H9 (cell line): Measurements from ENCODE around the gene HMBS. TPM values are rescaled to one million over a fixed set of nuclear protein-coding genes. Genes with fewer than 3 reads are reported as not detected.

Experiments used
- DNase-seq: peaks from one replicate; pipeline ENCODE4 v3.0.0-alpha.2; 2017
- H2AFZ ChIP-seq: one replicate; pipeline ENCODE4 v1.6.1; 2013; ENCODE audit warnings: mild to moderate bottlenecking, low read length, control low read depth, moderate library complexity
- H2AK5ac ChIP-seq: 2 replicates; pipeline ENCODE4 v1.6.1; 2013; ENCODE audit warnings: low read length, control low read depth, mixed read lengths; ENCODE audit not compliant: insufficient read length
- H2BK120ac ChIP-seq: one replicate; pipeline ENCODE4 v1.6.1; 2013; ENCODE audit warnings: low read depth, mild to moderate bottlenecking, low read length, control low read depth, inconsistent platforms; ENCODE audit not compliant: poor library complexity, severe bottlenecking
- H2BK12ac ChIP-seq: 2 replicates; pipeline ENCODE4 v1.6.1; 2013; ENCODE audit warnings: low read length, control low read depth, mixed read lengths, low read depth; ENCODE audit not compliant: insufficient read length
- H2BK15ac ChIP-seq: 2 replicates; pipeline ENCODE4 v1.6.1; 2013; ENCODE audit warnings: low read depth, low read length, control low read depth
- H2BK20ac ChIP-seq: one replicate; pipeline ENCODE4 v1.6.1; 2013; ENCODE audit warnings: low read depth, mild to moderate bottlenecking, low read length, control low read depth, inconsistent platforms; ENCODE audit not compliant: poor library complexity, severe bottlenecking
- H2BK5ac ChIP-seq: 2 replicates; pipeline ENCODE4 v1.6.1; 2013; ENCODE audit warnings: low read length, control low read depth, mixed read lengths; ENCODE audit not compliant: insufficient read length
- H3K14ac ChIP-seq: 2 replicates; pipeline ENCODE4 v1.6.1; 2013; ENCODE audit warnings: low read length, control low read depth; ENCODE audit not compliant: insufficient read depth
- H3K18ac ChIP-seq: 2 replicates; pipeline ENCODE4 v1.6.1; 2013; ENCODE audit warnings: low read depth, mild to moderate bottlenecking, mixed read lengths, low read length, control low read depth; ENCODE audit not compliant: insufficient read length
- H3K23ac ChIP-seq: 2 replicates; pipeline ENCODE4 v1.6.1; 2013; ENCODE audit warnings: low read length, control low read depth, mixed read lengths, low read depth; ENCODE audit not compliant: insufficient read length
- H3K23me2 ChIP-seq: 2 replicates; pipeline ENCODE4 v1.6.1; 2013; ENCODE audit warnings: low read depth, mild to moderate bottlenecking, mixed read lengths, low read length, control low read depth; ENCODE audit not compliant: insufficient read length, poor library complexity, severe bottlenecking
- H3K27ac ChIP-seq: 2 replicates; pipeline ENCODE4 v1.5.1; 2013; ENCODE audit warnings: low read length, control low read depth, mixed read lengths, low read depth; ENCODE audit not compliant: insufficient read length
- H3K27me3 ChIP-seq: 2 replicates; pipeline ENCODE4 v1.6.1; 2013; ENCODE audit warnings: low read length, control low read depth, inconsistent platforms; ENCODE audit not compliant: insufficient read depth
- H3K4ac ChIP-seq: 2 replicates; pipeline ENCODE4 v1.6.1; 2013; ENCODE audit warnings: low read depth, mild to moderate bottlenecking, control low read depth, inconsistent platforms, low read length, moderate library complexity
- H3K4me1 ChIP-seq: 2 replicates; pipeline ENCODE4 v1.6.1; 2013; ENCODE audit warnings: low read length, control low read depth, inconsistent platforms; ENCODE audit not compliant: insufficient read depth
- H3K4me2 ChIP-seq: 2 replicates; pipeline ENCODE4 v1.6.1; 2013; ENCODE audit warnings: low read length, control low read depth, mixed read lengths; ENCODE audit not compliant: insufficient read length, insufficient read depth
- H3K56ac ChIP-seq: 2 replicates; pipeline ENCODE4 v1.6.1; 2013; ENCODE audit warnings: low read depth, mild to moderate bottlenecking, mixed read lengths, low read length, control low read depth; ENCODE audit not compliant: insufficient read length
- H3K79me1 ChIP-seq: 2 replicates; pipeline ENCODE4 v1.6.1; 2013; ENCODE audit warnings: low read depth, mild to moderate bottlenecking, moderate library complexity, low read length, control low read depth, inconsistent platforms; ENCODE audit not compliant: insufficient read depth, poor library complexity, severe bottlenecking
- H3K79me2 ChIP-seq: 2 replicates; pipeline ENCODE4 v1.6.1; 2013; ENCODE audit warnings: low read length, control low read depth, inconsistent platforms; ENCODE audit not compliant: insufficient read depth
- H3K9ac ChIP-seq: 2 replicates; pipeline ENCODE4 v1.6.1; 2013; ENCODE audit warnings: low read length, control low read depth, mixed read lengths; ENCODE audit not compliant: insufficient read length; ENCODE audit errors: extremely low read depth
- H3K9me3 ChIP-seq: one replicate; pipeline ENCODE4 v1.6.1; 2013; ENCODE audit warnings: low read depth, low read length, inconsistent platforms; ENCODE audit not compliant: control insufficient read depth
- H3T11ph ChIP-seq: one replicate; pipeline ENCODE4 v1.6.1; 2013; ENCODE audit warnings: mild to moderate bottlenecking, low read length, control low read depth, inconsistent platforms
- H4K20me1 ChIP-seq: one replicate; pipeline ENCODE4 v1.6.1; 2013; ENCODE audit not compliant: control insufficient read depth, insufficient read length, insufficient read depth
- H4K5ac ChIP-seq: 2 replicates; pipeline ENCODE4 v1.6.1; 2013; ENCODE audit warnings: low read depth, mild to moderate bottlenecking, mixed read lengths, low read length, control low read depth; ENCODE audit not compliant: insufficient read length
- H4K8ac ChIP-seq: replicated peaks from 2 replicates; pipeline ENCODE4 v1.6.1; 2013; ENCODE audit warnings: low read length, control low read depth, mixed read lengths, low read depth; ENCODE audit not compliant: insufficient read length
- H4K91ac ChIP-seq: 2 replicates; pipeline ENCODE4 v1.6.1; 2013; ENCODE audit warnings: low read depth, mild to moderate bottlenecking, moderate library complexity, mixed read lengths, low read length, control low read depth; ENCODE audit not compliant: insufficient read length
- H3K27ac Mint-ChIP-seq, 3 experiments: 2 replicates in 2 of 3; 3 replicates in 1 of 3; pipeline ENCODE4 v1.8.0; 2020 to 2021; ENCODE audit warnings: mixed read lengths in 3 of 3, mild to moderate bottlenecking in 1 of 3, moderate library complexity in 1 of 3
- H3K27me3 Mint-ChIP-seq: 2 replicates; pipeline ENCODE4 v1.8.0; 2021; ENCODE audit warnings: low read depth, mild to moderate bottlenecking, moderate library complexity, mixed read lengths
- H3K36me3 Mint-ChIP-seq, 3 experiments: 2 replicates in 2 of 3; 3 replicates in 1 of 3; pipeline ENCODE4 v1.8.0; 2020 to 2021; ENCODE audit warnings: low read depth in 3 of 3, mixed read lengths in 3 of 3; ENCODE audit not compliant: insufficient read depth in 1 of 3
- H3K4me1 Mint-ChIP-seq, 2 experiments: 2 replicates each; pipeline ENCODE4 v1.8.0; 2020; ENCODE audit warnings: mixed read lengths in 2 of 2
- H3K4me3 Mint-ChIP-seq, 2 experiments: 2 replicates in 1 of 2; 3 replicates in 1 of 2; pipeline ENCODE4 v1.8.0; 2020 to 2021; ENCODE audit warnings: mild to moderate bottlenecking in 2 of 2, mixed read lengths in 2 of 2, moderate library complexity in 1 of 2
- H3K9me3 Mint-ChIP-seq, 2 experiments: 2 replicates in 1 of 2; 3 replicates in 1 of 2; pipeline ENCODE4 v1.8.0; 2020; ENCODE audit warnings: mild to moderate bottlenecking in 2 of 2, mixed read lengths in 2 of 2, moderate library complexity in 1 of 2
- WGBS: extraction: QIAGEN DNeasy Blood & Tissue Kit; methylation state at CpG from one replicate; pipeline ENCODE4 v1.1.7; 2013; ENCODE audit warnings: missing lambda C conversion rate, low lambda C conversion rate, mixed read lengths; ENCODE audit not compliant: insufficient read length; ENCODE audit errors: extremely low coverage; 5-methylcytosine and 5-hydroxymethylcytosine counted together
- total RNA-seq: library from RNA; stranded (reverse); gene quantifications from 2 replicates; pipeline ENCODE4 v1.2.1, GENCODE V29; 2021
- TF ChIP-seq, protein P1 (sequence below): fragments of 200-600 bp; sonication (generic); conservative IDR thresholded peaks from 3 replicates; pipeline ENCODE4 v1.8.0; 2021; ENCODE audit warnings: antibody characterized with exemption, mild to moderate bottlenecking

Gene HMBS
- total RNA-seq, 1 experiment from 2014 or later = 57.7 TPM

- H3K9ac ChIP-seq = peak overlapping the region; percentile 48
- no peak overlapping the region for H2AFZ ChIP-seq
- H4K20me1 ChIP-seq = no peaks in the 10 kb centered on the region
- peaks cover 24 to 28% of the 10 kb centered on the region in 2 experiments for H3K4me1 Mint-ChIP-seq
- no peaks in the 10 kb centered on the region for H3K79me1 ChIP-seq
- H3K27ac Mint-ChIP-seq = peak overlapping the region; percentile 11 to 100 (median 22); a peak in 3 of 7 replicates
- no peak overlapping the region for H3K23ac ChIP-seq
- H3K23me2 ChIP-seq = peaks cover 16% of the 10 kb centered on the region
- H2BK120ac ChIP-seq = no peak overlapping the region
- no peaks in the 10 kb centered on the region for H3K27me3 ChIP-seq
- no CpG with 5 or more reads among the region's 11 CpGs for WGBS
- no peaks in the 10 kb centered on the region for H3K4me1 ChIP-seq
- no peaks in the 10 kb centered on the region; the same call in 1 of the 2 replicates for H3K79me2 ChIP-seq
- H2BK12ac ChIP-seq = no peak overlapping the region
- H3T11ph ChIP-seq = no peak overlapping the region
- no peak for DNase-seq
- H3K56ac ChIP-seq = no peak overlapping the region
- TF ChIP-seq, protein P1, sequence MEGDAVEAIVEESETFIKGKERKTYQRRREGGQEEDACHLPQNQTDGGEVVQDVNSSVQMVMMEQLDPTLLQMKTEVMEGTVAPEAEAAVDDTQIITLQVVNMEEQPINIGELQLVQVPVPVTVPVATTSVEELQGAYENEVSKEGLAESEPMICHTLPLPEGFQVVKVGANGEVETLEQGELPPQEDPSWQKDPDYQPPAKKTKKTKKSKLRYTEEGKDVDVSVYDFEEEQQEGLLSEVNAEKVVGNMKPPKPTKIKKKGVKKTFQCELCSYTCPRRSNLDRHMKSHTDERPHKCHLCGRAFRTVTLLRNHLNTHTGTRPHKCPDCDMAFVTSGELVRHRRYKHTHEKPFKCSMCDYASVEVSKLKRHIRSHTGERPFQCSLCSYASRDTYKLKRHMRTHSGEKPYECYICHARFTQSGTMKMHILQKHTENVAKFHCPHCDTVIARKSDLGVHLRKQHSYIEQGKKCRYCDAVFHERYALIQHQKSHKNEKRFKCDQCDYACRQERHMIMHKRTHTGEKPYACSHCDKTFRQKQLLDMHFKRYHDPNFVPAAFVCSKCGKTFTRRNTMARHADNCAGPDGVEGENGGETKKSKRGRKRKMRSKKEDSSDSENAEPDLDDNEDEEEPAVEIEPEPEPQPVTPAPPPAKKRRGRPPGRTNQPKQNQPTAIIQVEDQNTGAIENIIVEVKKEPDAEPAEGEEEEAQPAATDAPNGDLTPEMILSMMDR = peak; percentile 56
- H3K27ac ChIP-seq = no peak overlapping the region
- H2BK5ac ChIP-seq = no peak overlapping the region
- no peak overlapping the region for H4K91ac ChIP-seq
- H3K36me3 Mint-ChIP-seq = peaks cover 21 to 31% (median 28%) of the 10 kb centered on the region in 3 experiments; a peak in 6 of 7 replicates
- no peak overlapping the region; the same call in 1 of the 2 replicates for H3K14ac ChIP-seq
- no peak overlapping the region for H4K5ac ChIP-seq
- H3K4ac ChIP-seq = no peak overlapping the region
- H3K9me3 Mint-ChIP-seq = no peaks in the 10 kb centered on the region; a peak in 1 of 5 replicates
- H3K18ac ChIP-seq = no peak overlapping the region
- no peaks in the 10 kb centered on the region for H3K9me3 ChIP-seq
- no peak overlapping the region for H2AK5ac ChIP-seq
- peak overlapping the region; percentile 85 to 91 for H3K4me3 Mint-ChIP-seq
- H2BK15ac ChIP-seq = no peak overlapping the region
- H2BK20ac ChIP-seq = no peak overlapping the region
- H3K4me2 ChIP-seq = peak overlapping the region; percentile 91
- H3K27me3 Mint-ChIP-seq = peaks cover under 1% of the 10 kb centered on the region; the same call in 1 of the 2 replicates
- no peak overlapping the region for H4K8ac ChIP-seq
These were observed 15.7 kb downstream of the HMBS start for GRCh38 chr11:119100246-119100970.
